Uterus (tissue), 2 donors: ENCODE data around the gene CLCN3.

Source experiments
- POLR2A ChIP-seq, 2 donors: fragments of 450-650 bp; IDR thresholded peaks; one replicate each; pipeline ENCODE4 v1.6.1; 2016; ENCODE audit warnings: antibody characterized with exemption in 2 of 2, mild to moderate bottlenecking in 1 of 2, moderate library complexity in 1 of 2
- TF ChIP-seq, protein P1 (sequence below), 4 experiments: fragments of 200-600 bp in 2 of 4; fragments of 450-650 bp in 2 of 4; sonication (generic) in 2 of 4; IDR thresholded peaks; one replicate each; pipeline ENCODE4 v1.5.1; 2016 to 2019; ENCODE audit warnings: antibody characterized with exemption in 4 of 4, mild to moderate bottlenecking in 2 of 4, moderate library complexity in 1 of 4

DNA sequence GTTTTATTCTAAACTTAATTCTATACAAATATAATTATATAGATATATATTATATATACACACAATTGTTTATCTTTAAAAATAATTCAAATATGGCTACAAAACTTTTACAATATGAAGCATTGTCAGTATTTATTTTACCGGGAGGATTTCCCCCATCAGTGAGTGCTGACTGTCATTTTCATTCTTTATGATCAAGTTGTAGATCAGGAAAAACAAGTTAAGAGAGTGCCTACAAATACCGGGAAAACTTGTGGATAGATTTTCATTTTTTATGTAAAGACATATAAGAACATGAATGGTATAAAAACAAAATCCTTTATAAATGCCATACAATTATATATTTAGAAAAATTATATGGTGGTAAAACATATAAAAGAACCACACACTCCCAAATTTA is 37.8 kb downstream of the CLCN3 start:
- TF ChIP-seq POLR2A (IDR thresholded peaks at IDR 0.05): no peak
- TF ChIP-seq, protein P1, sequence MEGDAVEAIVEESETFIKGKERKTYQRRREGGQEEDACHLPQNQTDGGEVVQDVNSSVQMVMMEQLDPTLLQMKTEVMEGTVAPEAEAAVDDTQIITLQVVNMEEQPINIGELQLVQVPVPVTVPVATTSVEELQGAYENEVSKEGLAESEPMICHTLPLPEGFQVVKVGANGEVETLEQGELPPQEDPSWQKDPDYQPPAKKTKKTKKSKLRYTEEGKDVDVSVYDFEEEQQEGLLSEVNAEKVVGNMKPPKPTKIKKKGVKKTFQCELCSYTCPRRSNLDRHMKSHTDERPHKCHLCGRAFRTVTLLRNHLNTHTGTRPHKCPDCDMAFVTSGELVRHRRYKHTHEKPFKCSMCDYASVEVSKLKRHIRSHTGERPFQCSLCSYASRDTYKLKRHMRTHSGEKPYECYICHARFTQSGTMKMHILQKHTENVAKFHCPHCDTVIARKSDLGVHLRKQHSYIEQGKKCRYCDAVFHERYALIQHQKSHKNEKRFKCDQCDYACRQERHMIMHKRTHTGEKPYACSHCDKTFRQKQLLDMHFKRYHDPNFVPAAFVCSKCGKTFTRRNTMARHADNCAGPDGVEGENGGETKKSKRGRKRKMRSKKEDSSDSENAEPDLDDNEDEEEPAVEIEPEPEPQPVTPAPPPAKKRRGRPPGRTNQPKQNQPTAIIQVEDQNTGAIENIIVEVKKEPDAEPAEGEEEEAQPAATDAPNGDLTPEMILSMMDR (IDR thresholded peaks at IDR 0.05): no peak
